Thyroid gland (tissue), 4 donors: ENCODE data around the gene MBD2. TPM values are rescaled to one million over a fixed set of nuclear protein-coding genes. Genes with fewer than 3 reads are reported as not detected.
A peak's percentile ranks its signal among the peaks of the same experiment; 100 is the strongest.
"Not testable (repeated sequence)": the region's sequence is repeated elsewhere in the genome, so short reads cannot be mapped to it uniquely, and the experiment has no call there.

Experiments used
- DNase-seq, 2 donors: peaks; one replicate each; pipeline ENCODE4 v3.0.0-alpha.2; 2019
- H3K27ac ChIP-seq, 3 donors: fragments of 200-600 bp; sonication (generic); 1 replicate in 2 of 3; 2 replicates in 1 of 3; pipeline ENCODE4 v1.5.1; 2016 to 2019; ENCODE audit warnings: mild to moderate bottlenecking in 1 of 3, moderate library complexity in 1 of 3
- H3K27me3 ChIP-seq: fragments of 200-600 bp; sonication (generic); one replicate; pipeline ENCODE4 v1.5.1; 2019
- H3K36me3 ChIP-seq, 2 donors: fragments of 200-600 bp; sonication (generic); one replicate each; pipeline ENCODE4 v1.5.1; 2016 to 2019
- H3K4me1 ChIP-seq, 2 donors: fragments of 200-600 bp; sonication (generic); one replicate each; pipeline ENCODE4 v1.5.1; 2017 to 2019
- H3K4me3 ChIP-seq, 3 donors: fragments of 200-600 bp; sonication (generic); replicated peaks in 1 of 3; 1 replicate in 2 of 3; 2 replicates in 1 of 3; pipeline ENCODE4 v1.5.1; 2016; ENCODE audit warnings: mild to moderate bottlenecking in 1 of 3
- H3K9me3 ChIP-seq: fragments of 200-600 bp; sonication (generic); one replicate; pipeline ENCODE4 v1.5.1; 2017
- CTCF ChIP-seq, 6 experiments: fragments of 200-600 bp in 3 of 6; fragments of 450-650 bp in 3 of 6; sonication (generic) in 3 of 6; IDR thresholded peaks; one replicate each; pipeline ENCODE4 v1.5.1; 2016 to 2019; ENCODE audit warnings: antibody characterized with exemption in 6 of 6, mild to moderate bottlenecking in 2 of 6, inconsistent platforms in 1 of 6, moderate library complexity in 1 of 6
- POLR2A ChIP-seq, 2 donors: fragments of 450-650 bp; IDR thresholded peaks; one replicate each; pipeline ENCODE4 v1.6.1; 2017; ENCODE audit warnings: antibody characterized with exemption in 2 of 2, mild to moderate bottlenecking in 2 of 2, moderate library complexity in 1 of 2
- WGBS, 2 donors: methylation state at CpG; one replicate each; pipeline ENCODE4 v1.1.5; 2017; 5-methylcytosine and 5-hydroxymethylcytosine counted together
- intact Hi-C: fragments of 100-400 bp; cut with DNase I; formaldehyde crosslinking; loops from one replicate; pipeline ENCODE4 v1.15.1; 2023
- total RNA-seq, 4 donors: library from RNA; depleted of rRNA; stranded (reverse); fragments of >200 nt; gene quantifications; one replicate each; pipeline ENCODE4 v1.2.3, GENCODE V29; 2016

The MBD2 gene
- total RNA-seq, 4 donors from 2014 or later = 81.4 to 96.3 (median 88.8) TPM

- Histone ChIP-seq H3K27me3 (no peaks in the 10 kb centered on the region), H3K9me3 (no peaks in the 10 kb centered on the region), H3K4me1 (peaks cover 11 to 27% of the 10 kb centered on the region in 2 donors), H3K4me3 (no peak overlapping the region), H3K36me3 (no peaks in the 10 kb centered on the region), H3K27ac (peak overlapping the region in 1 of 3 donors; percentile 1)
- 81% methylated on average over 1 of the region's 1 CpG for WGBS, 2 donors
- intact Hi-C loops = no loop called here
- no peak for DNase-seq
- no peak for TF ChIP-seq POLR2A (IDR thresholded peaks at IDR 0.05)
- TF ChIP-seq CTCF (IDR thresholded peaks at IDR 0.05) = no peak
Measured at GRCh38 chr18:54263904-54264336, 39.5 kb upstream of the MBD2 start.

- H3K4me1 ChIP-seq = peaks cover 15 to 40% of the 10 kb centered on the region in 2 donors
- no peak for DNase-seq
- intact Hi-C loops = no loop called here
- WGBS, 2 donors = 74 to 89% methylated on average over 3 of the region's 3 CpGs
- no peaks in the 10 kb centered on the region for H3K36me3 ChIP-seq
- H3K27ac ChIP-seq = peak overlapping the region; percentile 68 to 98 (median 93)
- no peak overlapping the region for H3K4me3 ChIP-seq
- H3K27me3 ChIP-seq = no peaks in the 10 kb centered on the region
- no peak for TF ChIP-seq POLR2A (IDR thresholded peaks at IDR 0.05)
- TF ChIP-seq CTCF (IDR thresholded peaks at IDR 0.05) = no peak
- no peaks in the 10 kb centered on the region for H3K9me3 ChIP-seq
Measured at GRCh38 chr18:54261894-54262293, 37.4 kb upstream of the MBD2 start.

- WGBS, 2 donors = 74 to 80% methylated on average over 9 of the region's 9 CpGs
- TF ChIP-seq CTCF (IDR thresholded peaks at IDR 0.05) (no peak), POLR2A (IDR thresholded peaks at IDR 0.05) (no peak)
- intact Hi-C loops = no loop called here
- peak overlapping the region; percentile 68 to 98 (median 93) for H3K27ac ChIP-seq
- H3K9me3 ChIP-seq = no peaks in the 10 kb centered on the region
- H3K36me3 ChIP-seq = no peaks in the 10 kb centered on the region
- peaks cover 28 to 52% of the 10 kb centered on the region in 2 donors for H3K4me1 ChIP-seq
- peak in 1 of 2 donors; percentile 25 for DNase-seq
- no peak overlapping the region for H3K4me3 ChIP-seq
- H3K27me3 ChIP-seq = no peaks in the 10 kb centered on the region
Measured at GRCh38 chr18:54260396-54261072, 36.1 kb upstream of the MBD2 start.

GRCh38 chr18:54257818-54258217, 33.3 kb upstream of the MBD2 start:
- peak overlapping the region; percentile 92 to 98 (median 93) for H3K27ac ChIP-seq
- H3K9me3 ChIP-seq, intact Hi-C loops, H3K36me3 ChIP-seq, H3K4me3 ChIP-seq, H3K27me3 ChIP-seq: not testable (repeated sequence)
- DNase-seq = peak; percentile 85
- peak in 1 of 2 donors; percentile 34 for TF ChIP-seq POLR2A (IDR thresholded peaks at IDR 0.05)
- H3K4me1 ChIP-seq = peaks cover 47 to 76% of the 10 kb centered on the region in 2 donors
- WGBS, 2 donors = 34 to 39% methylated on average over 6 of the region's 6 CpGs

GRCh38 chr18:54257015-54257414, 32.5 kb upstream of the MBD2 start:
- H3K4me1 ChIP-seq = peaks cover 51 to 79% of the 10 kb centered on the region in 2 donors
- H3K27ac ChIP-seq = peak overlapping the region; percentile 92 to 98 (median 93)
- H3K9me3 ChIP-seq = no peaks in the 10 kb centered on the region
- intact Hi-C loops = no loop called here
- DNase-seq = peak; percentile 35 to 45
- H3K27me3 ChIP-seq = no peaks in the 10 kb centered on the region
- H3K4me3 ChIP-seq = no peak overlapping the region
- TF ChIP-seq POLR2A (IDR thresholded peaks at IDR 0.05) = peak in 1 of 2 donors; percentile 18
- no peak for TF ChIP-seq CTCF (IDR thresholded peaks at IDR 0.05)
- WGBS, 2 donors = 15 to 20% methylated on average over 2 of the region's 2 CpGs
- H3K36me3 ChIP-seq = no peaks in the 10 kb centered on the region
